ENCODE measurements around the gene ISM1.

GRCh38 chr20:13245250-13245723 is 24.2 kb downstream of the ISM1 start:
- TF ChIP-seq CTCF (IDR thresholded peaks at IDR 0.05; ENCODE audit: low read depth, low read length) (no peak), EZH2phosphoT487 (IDR thresholded peaks at IDR 0.05; ENCODE audit: low read depth) (no peak)

Data from OCI-LY3 (cell line).